Sigmoid colon (tissue), 3 donors: ENCODE data around the gene TRAF7.
"Not testable (repeated sequence)": the region's sequence is repeated elsewhere in the genome, so short reads cannot be mapped to it uniquely, and the experiment has no call there.

Experiments
- CTCF ChIP-seq, 4 experiments: fragments of 450-650 bp in 3 of 4; fragments of 200-600 bp in 1 of 4; IDR thresholded peaks; one replicate each; pipeline ENCODE4 v1.5.1; 2016 to 2019; ENCODE audit warnings: antibody characterized with exemption in 4 of 4, mild to moderate bottlenecking in 3 of 4, moderate library complexity in 2 of 4
- POLR2A ChIP-seq, 2 donors: fragments of 450-650 bp; IDR thresholded peaks; one replicate each; pipeline ENCODE4 v1.6.1; 2016; ENCODE audit warnings: antibody characterized with exemption in 2 of 2, mild to moderate bottlenecking in 2 of 2, moderate library complexity in 2 of 2

GRCh38 chr16:2121325-2121724 lies 34.3 kb upstream of the TRAF7 start:
- TF ChIP-seq POLR2A (IDR thresholded peaks at IDR 0.05): not testable (repeated sequence)
- TF ChIP-seq CTCF (IDR thresholded peaks at IDR 0.05): peak; percentile 26 to 38 (median 32)
